GM19351 (cell line): ENCODE data around the gene TAF1B.

Experiments used
- ATAC-seq: cut with Tn5 transposase; IDR thresholded peaks from one replicate; pipeline ENCODE4 v1.9.1; 2021; ENCODE audit warnings: mild to moderate bottlenecking, moderate library complexity; ENCODE audit not compliant: unreplicated experiment

The TAF1B gene

GRCh38 chr2:9937968-9938367 lies 94.7 kb downstream of the TAF1B start:
- ATAC-seq: no peak

- ATAC-seq: no peak
These were observed 96.6 kb downstream of the TAF1B start for GRCh38 chr2:9939587-9940485.

GRCh38 chr2:9941196-9941995 lies 98.1 kb downstream of the TAF1B start:
- no peak for ATAC-seq

- ATAC-seq: no peak
These were observed 98.7 kb downstream of the TAF1B start for GRCh38 chr2:9941996-9942390.

GRCh38 chr2:9944330-9944758 lies 101.1 kb downstream of the TAF1B start:
- ATAC-seq: no peak

GRCh38 chr2:9945596-9945995 lies 102.3 kb downstream of the TAF1B start:
- no peak for ATAC-seq

- no peak for ATAC-seq
These were observed 102.8 kb downstream of the TAF1B start for GRCh38 chr2:9946076-9946475.

GRCh38 chr2:9946818-9947217 lies 103.5 kb downstream of the TAF1B start:
- no peak for ATAC-seq

- no peak for ATAC-seq
These were observed 105.4 kb downstream of the TAF1B start for GRCh38 chr2:9948721-9949120.

- no peak for ATAC-seq
These were observed 106.1 kb downstream of the TAF1B start for GRCh38 chr2:9949239-9949991.

- no peak for ATAC-seq
These were observed 106.8 kb downstream of the TAF1B start for GRCh38 chr2:9949992-9950520.

GRCh38 chr2:9950521-9951271 lies 107.4 kb downstream of the TAF1B start:
- ATAC-seq: peak; percentile 32

- no peak for ATAC-seq
These were observed 107.9 kb downstream of the TAF1B start for GRCh38 chr2:9951272-9951521.

- peak; percentile 96 for ATAC-seq
These were observed 108.4 kb downstream of the TAF1B start, which contains the start of gene GRHL1 for GRCh38 chr2:9951522-9952285. TSS of gene GRHL1 (plus strand) at chr2:9951693. CDS start at chr2:9951834, 141 bp downstream.

- ATAC-seq: no peak
These were observed 109.0 kb downstream of the TAF1B start for GRCh38 chr2:9952286-9952737.

GRCh38 chr2:9952856-9953503 lies 109.7 kb downstream of the TAF1B start:
- no peak for ATAC-seq

GRCh38 chr2:9954136-9954535 lies 110.9 kb downstream of the TAF1B start:
- ATAC-seq: no peak

GRCh38 chr2:9958057-9958456 lies 114.8 kb downstream of the TAF1B start:
- ATAC-seq: no peak

GRCh38 chr2:9959262-9959661 lies 116.0 kb downstream of the TAF1B start:
- ATAC-seq: no peak
